OCI-LY7 (cell line): Measurements from ENCODE around the gene TM9SF4.
"Not testable (repeated sequence)": the region's sequence is repeated elsewhere in the genome, so short reads cannot be mapped to it uniquely, and the experiment has no call there.

ENCODE experiments used
- EZH2phosphoT487 ChIP-seq: fragments of 200-600 bp; sonication (generic); IDR thresholded peaks from 2 replicates; pipeline ENCODE4 v1.6.1; 2018; ENCODE audit warnings: low read depth, borderline replicate concordance, mild to moderate bottlenecking, mixed run types, antibody characterized with exemption, low read length, moderate library complexity, mixed read lengths
- TF ChIP-seq, protein P1 (sequence below): fragments of 200-600 bp; sonication (generic); conservative IDR thresholded peaks from 2 replicates; pipeline ENCODE4 v1.5.1; 2014; ENCODE audit warnings: mild to moderate bottlenecking, antibody characterized with exemption, low read length, moderate library complexity, mixed read lengths

DNA sequence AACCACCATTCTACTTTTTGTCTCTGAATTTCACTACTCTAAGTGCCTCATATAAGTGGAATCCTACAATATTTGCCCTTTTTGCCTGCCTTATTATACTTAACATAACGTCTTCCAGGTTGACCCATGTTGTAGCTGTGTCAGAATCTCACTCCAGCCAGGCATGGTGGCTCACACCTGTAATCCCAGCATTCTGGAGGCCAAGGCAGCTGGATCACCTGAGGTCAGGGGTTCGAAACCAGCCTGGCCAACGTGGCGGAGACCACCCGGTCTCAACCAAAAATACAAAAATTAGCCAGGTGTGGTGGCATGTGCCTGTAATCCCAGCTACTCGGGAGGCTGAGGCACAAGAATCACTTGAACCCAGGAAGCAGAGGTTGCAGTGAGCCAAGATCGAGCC, 68.2 kb downstream of the TM9SF4 start:
- TF ChIP-seq, protein P1, sequence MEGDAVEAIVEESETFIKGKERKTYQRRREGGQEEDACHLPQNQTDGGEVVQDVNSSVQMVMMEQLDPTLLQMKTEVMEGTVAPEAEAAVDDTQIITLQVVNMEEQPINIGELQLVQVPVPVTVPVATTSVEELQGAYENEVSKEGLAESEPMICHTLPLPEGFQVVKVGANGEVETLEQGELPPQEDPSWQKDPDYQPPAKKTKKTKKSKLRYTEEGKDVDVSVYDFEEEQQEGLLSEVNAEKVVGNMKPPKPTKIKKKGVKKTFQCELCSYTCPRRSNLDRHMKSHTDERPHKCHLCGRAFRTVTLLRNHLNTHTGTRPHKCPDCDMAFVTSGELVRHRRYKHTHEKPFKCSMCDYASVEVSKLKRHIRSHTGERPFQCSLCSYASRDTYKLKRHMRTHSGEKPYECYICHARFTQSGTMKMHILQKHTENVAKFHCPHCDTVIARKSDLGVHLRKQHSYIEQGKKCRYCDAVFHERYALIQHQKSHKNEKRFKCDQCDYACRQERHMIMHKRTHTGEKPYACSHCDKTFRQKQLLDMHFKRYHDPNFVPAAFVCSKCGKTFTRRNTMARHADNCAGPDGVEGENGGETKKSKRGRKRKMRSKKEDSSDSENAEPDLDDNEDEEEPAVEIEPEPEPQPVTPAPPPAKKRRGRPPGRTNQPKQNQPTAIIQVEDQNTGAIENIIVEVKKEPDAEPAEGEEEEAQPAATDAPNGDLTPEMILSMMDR: not testable (repeated sequence)
- not testable (repeated sequence) for TF ChIP-seq EZH2phosphoT487
